SK-N-MC (cell line): ENCODE data around the gene METAP2.
A peak's percentile ranks its signal among the peaks of the same experiment; 100 is the strongest.

Source experiments
- DNase-seq: peaks from one replicate; pipeline ENCODE4 v3.0.0-alpha.2; 2011; ENCODE audit warnings: low read depth, low spot score
- H3K27ac ChIP-seq: fragments of 200-600 bp; sonication (generic); 2 replicates; pipeline ENCODE4 v1.5.1; 2016; ENCODE audit warnings: mixed run types
- H3K36me3 ChIP-seq: fragments of 200-600 bp; sonication (generic); 2 replicates; pipeline ENCODE4 v1.6.1; 2017; ENCODE audit warnings: antibody characterized with exemption, low read length, mixed read lengths; ENCODE audit not compliant: insufficient read depth
- H3K4me3 ChIP-seq: fragments of 200-600 bp; sonication (generic); 2 replicates; pipeline ENCODE4 v1.5.1; 2016
- H3K9ac ChIP-seq: fragments of 200-600 bp; sonication (generic); 2 replicates; pipeline ENCODE4 v1.8.0; 2017; ENCODE audit warnings: mixed run types, mixed read lengths; ENCODE audit not compliant: insufficient read length
- H3K9me3 ChIP-seq: fragments of 200-600 bp; sonication (generic); 2 replicates; pipeline ENCODE4 v1.6.1; 2017; ENCODE audit warnings: low read depth, mild to moderate bottlenecking, antibody characterized with exemption, low read length, moderate library complexity, mixed read lengths
- EZH2 ChIP-seq: fragments of 200-600 bp; sonication (generic); IDR thresholded peaks from one replicate; pipeline ENCODE4 v1.6.1; 2017; ENCODE audit warnings: antibody characterized with exemption
- FOXP2 ChIP-seq: optimal IDR thresholded peaks from 2 replicates; pipeline ENCODE3; 2011; ENCODE audit warnings: mild to moderate bottlenecking, moderate library complexity; ENCODE audit not compliant: insufficient read depth; ENCODE audit errors: extremely low read length, control extremely low read depth
- POLR2AphosphoS5 ChIP-seq: IDR thresholded peaks from 2 replicates; pipeline ENCODE4 v1.6.1; 2012; ENCODE audit warnings: mild to moderate bottlenecking, low read depth, low read length, borderline replicate concordance

Gene METAP2

GRCh38 chr12:95545731-95546490 lies 72.0 kb downstream of the METAP2 start:
- no peak overlapping the region for H3K4me3 ChIP-seq
- H3K36me3 ChIP-seq = no peaks in the 10 kb centered on the region
- no peak overlapping the region for H3K9ac ChIP-seq
- peaks cover 5% of the 10 kb centered on the region; the same call in 1 of the 2 replicates for H3K9me3 ChIP-seq
- no peak for TF ChIP-seq EZH2
- no peak for TF ChIP-seq POLR2AphosphoS5
- TF ChIP-seq FOXP2 = no peak
- H3K27ac ChIP-seq = no peak overlapping the region
- no peak for DNase-seq

GRCh38 chr12:95546491-95546813 lies 72.5 kb downstream of the METAP2 start:
- no peak overlapping the region for H3K4me3 ChIP-seq
- no peaks in the 10 kb centered on the region for H3K36me3 ChIP-seq
- H3K9me3 ChIP-seq = peaks cover 5% of the 10 kb centered on the region; the same call in 1 of the 2 replicates
- no peak overlapping the region for H3K9ac ChIP-seq
- TF ChIP-seq POLR2AphosphoS5 (no peak), FOXP2 (no peak), EZH2 (no peak)
- no peak for DNase-seq
- no peak overlapping the region for H3K27ac ChIP-seq

- H3K4me3 ChIP-seq = peak overlapping the region; percentile 84
- H3K9ac ChIP-seq = no peak overlapping the region
- no peak overlapping the region for H3K27ac ChIP-seq
Observed at GRCh38 chr12:95547522-95548055, 73.6 kb downstream of the METAP2 start.

GRCh38 chr12:95548056-95548538 lies 74.1 kb downstream of the METAP2 start:
- H3K36me3 ChIP-seq = no peaks in the 10 kb centered on the region
- TF ChIP-seq POLR2AphosphoS5 (no peak), EZH2 (no peak)
- DNase-seq = no peak
- peak overlapping the region; percentile 84 for H3K4me3 ChIP-seq
- H3K9me3 ChIP-seq = peaks cover 5% of the 10 kb centered on the region; the same call in 1 of the 2 replicates
- H3K27ac ChIP-seq = no peak overlapping the region
- H3K9ac ChIP-seq = peak overlapping the region; percentile 66

More at GRCh38 chr12:95547522-95548055, 73.6 kb downstream of the METAP2 start:
- H3K9me3 ChIP-seq = peaks cover 5% of the 10 kb centered on the region; the same call in 1 of the 2 replicates
- TF ChIP-seq FOXP2 (no peak), POLR2AphosphoS5 (no peak), EZH2 (no peak)
- no peak for DNase-seq
- H3K36me3 ChIP-seq = no peaks in the 10 kb centered on the region

- TF ChIP-seq FOXP2 (no peak), POLR2AphosphoS5 (peak; percentile 19; the same call in 1 of the 2 replicates)
- Histone ChIP-seq H3K27ac (no peak overlapping the region), H3K9me3 (peaks cover 5% of the 10 kb centered on the region; the same call in 1 of the 2 replicates), H3K4me3 (peak overlapping the region; percentile 84), H3K9ac (peak overlapping the region; percentile 66), H3K36me3 (no peaks in the 10 kb centered on the region)
- DNase-seq = no peak
Observed at GRCh38 chr12:95548539-95549391, 74.8 kb downstream of the METAP2 start.

- Histone ChIP-seq H3K36me3 (no peaks in the 10 kb centered on the region), H3K27ac (no peak overlapping the region), H3K9me3 (peaks cover 5% of the 10 kb centered on the region; the same call in 1 of the 2 replicates), H3K9ac (no peak overlapping the region), H3K4me3 (peak overlapping the region; percentile 84)
- TF ChIP-seq FOXP2 (no peak), EZH2 (no peak)
- no peak for DNase-seq
Observed at GRCh38 chr12:95549392-95550084, 75.6 kb downstream of the METAP2 start.

GRCh38 chr12:95551305-95551704 lies 77.4 kb downstream of the METAP2 start, which contains the start of gene USP44:
USP44 (minus strand) TSS chr12:95551476; CDS start chr12:95534256, 17,220 bp downstream.
- no peaks in the 10 kb centered on the region for H3K36me3 ChIP-seq
- no peak within 1 kb of the TSS for H3K4me3 ChIP-seq
- no peak within 1 kb of the TSS for H3K9ac ChIP-seq
- TF ChIP-seq FOXP2 (no peak), EZH2 (no peak), POLR2AphosphoS5 (no peak)
- no peak within 1 kb of the TSS for H3K27ac ChIP-seq
- no peak for DNase-seq
- H3K9me3 ChIP-seq = peaks cover 5% of the 10 kb centered on the region; the same call in 1 of the 2 replicates

- H3K4me3 ChIP-seq = no peak overlapping the region
Observed at GRCh38 chr12:95551913-95552516, 78.1 kb downstream of the METAP2 start.

More at GRCh38 chr12:95551913-95552516, 78.1 kb downstream of the METAP2 start:
- DNase-seq = no peak
- Histone ChIP-seq H3K27ac (no peak overlapping the region), H3K9me3 (peaks cover 5% of the 10 kb centered on the region; the same call in 1 of the 2 replicates), H3K36me3 (no peaks in the 10 kb centered on the region), H3K9ac (no peak overlapping the region)
- no peak for TF ChIP-seq EZH2
- no peak for TF ChIP-seq POLR2AphosphoS5
- no peak for TF ChIP-seq FOXP2
